ENCODE results near the gene DUSP3. TPM values are rescaled to one million over a fixed set of nuclear protein-coding genes. Genes with fewer than 3 reads are reported as not detected.

DUSP3 gene
- total and polyA plus RNA-seq, 2 of the 13 experiments (the other 11 are each of a cell fraction or from before 2014, with no cell fraction given): 60.0 to 71.5 TPM

DNA sequence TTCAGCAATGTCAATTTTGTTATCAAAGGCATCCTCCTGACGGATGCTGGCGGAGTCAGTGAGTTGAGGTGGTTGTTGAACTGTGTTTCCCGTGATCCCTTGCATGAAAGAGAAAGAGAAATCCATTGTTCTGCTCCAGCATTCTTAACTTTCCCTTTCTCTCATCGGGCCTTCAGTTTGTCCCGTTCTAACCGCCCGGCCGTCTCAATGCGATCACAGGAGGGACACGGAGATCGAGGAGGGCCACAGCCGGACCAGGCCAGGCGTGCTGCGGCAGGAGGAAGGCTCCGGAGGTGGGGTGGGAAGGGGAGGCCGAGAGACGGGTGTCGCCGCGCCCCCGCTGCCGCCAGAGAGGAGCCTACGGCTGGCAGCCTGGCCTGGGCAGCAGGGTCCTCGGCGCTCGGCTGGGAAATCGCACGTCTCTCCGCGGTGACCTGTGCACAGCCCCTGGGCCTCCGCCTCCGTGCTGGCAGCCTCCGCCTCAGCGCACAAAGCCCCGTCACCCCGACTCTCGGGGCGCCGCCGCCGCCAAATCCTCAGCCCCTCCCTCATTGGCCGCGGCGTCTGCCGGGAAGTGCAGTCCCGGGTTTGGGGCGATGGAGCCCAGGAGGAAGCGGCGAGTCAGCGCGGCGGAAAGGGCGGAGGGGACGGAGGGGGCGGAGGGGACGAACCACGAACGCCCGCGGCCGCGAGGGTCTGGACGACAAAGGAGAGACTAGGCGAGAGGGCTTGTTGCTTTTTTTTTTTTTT lies 58.3 kb downstream of the DUSP3 start (continued):
- no peak for TF ChIP-seq MED8 (CRISPR knock-in tag; IDR thresholded peaks at IDR 0.05; ENCODE audit: insufficient replicate concordance)
- TF ChIP-seq, protein P1, sequence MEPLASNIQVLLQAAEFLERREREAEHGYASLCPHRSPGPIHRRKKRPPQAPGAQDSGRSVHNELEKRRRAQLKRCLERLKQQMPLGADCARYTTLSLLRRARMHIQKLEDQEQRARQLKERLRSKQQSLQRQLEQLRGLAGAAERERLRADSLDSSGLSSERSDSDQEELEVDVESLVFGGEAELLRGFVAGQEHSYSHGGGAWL (CRISPR knock-in tag; IDR thresholded peaks at IDR 0.05): peak; percentile 38; the same call in 1 of the 2 replicates
- no peak for TF ChIP-seq MTA3 (CRISPR knock-in tag; IDR thresholded peaks at IDR 0.05)
- TF ChIP-seq FOXC1 (CRISPR knock-in tag; IDR thresholded peaks at IDR 0.05; ENCODE audit: borderline replicate concordance): peak; percentile 88
- TF ChIP-seq MED1 (CRISPR knock-in tag; IDR thresholded peaks at IDR 0.05): no peak
- TF ChIP-seq, protein P2, sequence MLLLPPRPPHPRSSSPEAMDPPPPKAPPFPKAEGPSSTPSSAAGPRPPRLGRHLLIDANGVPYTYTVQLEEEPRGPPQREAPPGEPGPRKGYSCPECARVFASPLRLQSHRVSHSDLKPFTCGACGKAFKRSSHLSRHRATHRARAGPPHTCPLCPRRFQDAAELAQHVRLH (CRISPR knock-in tag; IDR thresholded peaks at IDR 0.05; ENCODE audit: borderline replicate concordance, low read depth): peak; percentile 29; the same call in 1 of the 2 replicates
- TF ChIP-seq SP1 (IDR thresholded peaks at IDR 0.05): no peak
- peak; percentile 54; the same call in 1 of the 2 replicates for TF ChIP-seq SP1 (CRISPR knock-in tag; IDR thresholded peaks at IDR 0.05)
- 0 out of 2 replicates have a peak, but pooled peaks have one; percentile 23 for TF ChIP-seq DR1 (CRISPR knock-in tag; IDR thresholded peaks at IDR 0.05)
- TF ChIP-seq, protein P3, sequence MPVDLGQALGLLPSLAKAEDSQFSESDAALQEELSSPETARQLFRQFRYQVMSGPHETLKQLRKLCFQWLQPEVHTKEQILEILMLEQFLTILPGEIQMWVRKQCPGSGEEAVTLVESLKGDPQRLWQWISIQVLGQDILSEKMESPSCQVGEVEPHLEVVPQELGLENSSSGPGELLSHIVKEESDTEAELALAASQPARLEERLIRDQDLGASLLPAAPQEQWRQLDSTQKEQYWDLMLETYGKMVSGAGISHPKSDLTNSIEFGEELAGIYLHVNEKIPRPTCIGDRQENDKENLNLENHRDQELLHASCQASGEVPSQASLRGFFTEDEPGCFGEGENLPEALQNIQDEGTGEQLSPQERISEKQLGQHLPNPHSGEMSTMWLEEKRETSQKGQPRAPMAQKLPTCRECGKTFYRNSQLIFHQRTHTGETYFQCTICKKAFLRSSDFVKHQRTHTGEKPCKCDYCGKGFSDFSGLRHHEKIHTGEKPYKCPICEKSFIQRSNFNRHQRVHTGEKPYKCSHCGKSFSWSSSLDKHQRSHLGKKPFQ (CRISPR knock-in tag; IDR thresholded peaks at IDR 0.05; ENCODE audit: insufficient replicate concordance): no peak
- TF ChIP-seq ZFX (CRISPR knock-in tag; IDR thresholded peaks at IDR 0.05; ENCODE audit: low read depth): peak; percentile 95
- TF ChIP-seq ZNF670 (CRISPR knock-in tag; IDR thresholded peaks at IDR 0.05; ENCODE audit: borderline replicate concordance): no peak
- no peak for TF ChIP-seq ZNF563 (CRISPR knock-in tag; IDR thresholded peaks at IDR 0.05)
- TF ChIP-seq POLR2A (IDR thresholded peaks at IDR 0.05; ENCODE audit: insufficient read depth in 1 of 2, low read depth in 2 of 2, low read length in 2 of 2): peak in 1 of 2 experiments; percentile 63; a peak in 2 of 4 replicates
- no peak for TF ChIP-seq MZF1 (CRISPR knock-in tag; IDR thresholded peaks at IDR 0.05; ENCODE audit: borderline replicate concordance)
- TF ChIP-seq ZNF83 (CRISPR knock-in tag; IDR thresholded peaks at IDR 0.05; ENCODE audit: borderline replicate concordance): no peak
- no peak for TF ChIP-seq ZNF780A (CRISPR knock-in tag; IDR thresholded peaks at IDR 0.05)
- TF ChIP-seq ARID2 (CRISPR knock-in tag; IDR thresholded peaks at IDR 0.05; ENCODE audit: borderline replicate concordance): no peak
- TF ChIP-seq ZNF546 (CRISPR knock-in tag; conservative IDR thresholded peaks at IDR 0.05): peak; percentile 77; the same call in 1 of the 2 replicates
- 0 out of 2 replicates have a peak, but pooled peaks have one; percentile 51 for TF ChIP-seq GLI4 (CRISPR knock-in tag; IDR thresholded peaks at IDR 0.05; ENCODE audit: borderline replicate concordance)
- TF ChIP-seq SNAI1 (CRISPR knock-in tag; IDR thresholded peaks at IDR 0.05; ENCODE audit: borderline replicate concordance): 0 out of 2 replicates have a peak, but pooled peaks have one; percentile 63
- no peak; a peak in 1 of 4 replicates for TF ChIP-seq KLF16 (CRISPR knock-in tag; IDR thresholded peaks at IDR 0.05)
- TF ChIP-seq, protein P4, sequence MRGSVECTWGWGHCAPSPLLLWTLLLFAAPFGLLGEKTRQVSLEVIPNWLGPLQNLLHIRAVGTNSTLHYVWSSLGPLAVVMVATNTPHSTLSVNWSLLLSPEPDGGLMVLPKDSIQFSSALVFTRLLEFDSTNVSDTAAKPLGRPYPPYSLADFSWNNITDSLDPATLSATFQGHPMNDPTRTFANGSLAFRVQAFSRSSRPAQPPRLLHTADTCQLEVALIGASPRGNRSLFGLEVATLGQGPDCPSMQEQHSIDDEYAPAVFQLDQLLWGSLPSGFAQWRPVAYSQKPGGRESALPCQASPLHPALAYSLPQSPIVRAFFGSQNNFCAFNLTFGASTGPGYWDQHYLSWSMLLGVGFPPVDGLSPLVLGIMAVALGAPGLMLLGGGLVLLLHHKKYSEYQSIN (CRISPR knock-in tag; IDR thresholded peaks at IDR 0.05; ENCODE audit: borderline replicate concordance): no peak
- no peak; the same call in 1 of the 2 replicates for TF ChIP-seq ZMAT3 (CRISPR knock-in tag; conservative IDR thresholded peaks at IDR 0.05)
- TF ChIP-seq, protein P5, sequence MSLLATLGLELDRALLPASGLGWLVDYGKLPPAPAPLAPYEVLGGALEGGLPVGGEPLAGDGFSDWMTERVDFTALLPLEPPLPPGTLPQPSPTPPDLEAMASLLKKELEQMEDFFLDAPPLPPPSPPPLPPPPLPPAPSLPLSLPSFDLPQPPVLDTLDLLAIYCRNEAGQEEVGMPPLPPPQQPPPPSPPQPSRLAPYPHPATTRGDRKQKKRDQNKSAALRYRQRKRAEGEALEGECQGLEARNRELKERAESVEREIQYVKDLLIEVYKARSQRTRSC (CRISPR knock-in tag; IDR thresholded peaks at IDR 0.05; ENCODE audit: low read depth): 0 out of 2 replicates have a peak, but pooled peaks have one; percentile 52
- TF ChIP-seq ZNF207 (IDR thresholded peaks at IDR 0.05; ENCODE audit: borderline replicate concordance): no peak
